NCI-H1436 (cell line): ENCODE measurements around the gene ENOPH1.
"Not testable (repeated sequence)": the region's sequence is repeated elsewhere in the genome, so short reads cannot be mapped to it uniquely, and the experiment has no call there.

Experiments
- DNase-seq: peaks from one replicate; lab custom pipeline; 2025; lab: John Stamatoyannopoulos, UW

ENOPH1 gene

GRCh38 chr4:82469791-82470345 lies 39.5 kb downstream of the ENOPH1 start:
- no peak for DNase-seq

- DNase-seq: not testable (repeated sequence)
Observed at GRCh38 chr4:82473080-82473479, 42.7 kb downstream of the ENOPH1 start.

GRCh38 chr4:82473621-82474164 lies 43.3 kb downstream of the ENOPH1 start:
- no peak for DNase-seq

GRCh38 chr4:82475931-82476330 lies 45.5 kb downstream of the ENOPH1 start:
- not testable (repeated sequence) for DNase-seq

- DNase-seq: not testable (repeated sequence)
Observed at GRCh38 chr4:82477469-82477868, 47.1 kb downstream of the ENOPH1 start.

GRCh38 chr4:82479562-82479961 lies 49.2 kb downstream of the ENOPH1 start:
- DNase-seq: no peak

- DNase-seq: no peak
Observed at GRCh38 chr4:82480771-82481505, 50.5 kb downstream of the ENOPH1 start.

- DNase-seq: no peak
Observed at GRCh38 chr4:82481506-82481840, 51.1 kb downstream of the ENOPH1 start.

- DNase-seq: no peak
Observed at GRCh38 chr4:82482387-82482786, 52.0 kb downstream of the ENOPH1 start.

- DNase-seq: no peak
Observed at GRCh38 chr4:82484996-82485783, 54.8 kb downstream of the ENOPH1 start.

- DNase-seq: no peak
Observed at GRCh38 chr4:82489076-82489475, 58.7 kb downstream of the ENOPH1 start.

GRCh38 chr4:82489987-82490386 lies 59.6 kb downstream of the ENOPH1 start:
- no peak for DNase-seq

GRCh38 chr4:82491251-82491960 lies 61.0 kb downstream of the ENOPH1 start:
- DNase-seq: peak; percentile 67

- DNase-seq: no peak
Observed at GRCh38 chr4:82493721-82494425, 63.5 kb downstream of the ENOPH1 start.

- DNase-seq: no peak
Observed at GRCh38 chr4:82495666-82496065, 65.3 kb downstream of the ENOPH1 start.

- no peak for DNase-seq
Observed at GRCh38 chr4:82496349-82496748, 66.0 kb downstream of the ENOPH1 start.

GRCh38 chr4:82499738-82500434 lies 69.5 kb downstream of the ENOPH1 start:
- DNase-seq: peak; percentile 53

- peak; percentile 93 for DNase-seq
Observed at GRCh38 chr4:82500435-82501153, 70.2 kb downstream of the ENOPH1 start.

- DNase-seq: no peak
Observed at GRCh38 chr4:82501154-82501442, 70.7 kb downstream of the ENOPH1 start.

GRCh38 chr4:82508011-82508410 lies 77.6 kb downstream of the ENOPH1 start:
- DNase-seq: no peak
